H1 (cell line): ENCODE data around the gene SLC26A8. TPM values are rescaled to one million over a fixed set of nuclear protein-coding genes. Genes with fewer than 3 reads are reported as not detected.

ENCODE experiments used
- CTCF ChIA-PET: fragments of 300-600 bp; sonication (Branson Sonifier 250); formaldehyde crosslinking; loops from one replicate; lab custom pipeline; 2021; ENCODE audit not compliant: partially characterized antibody; lab: Charles Lee
- POLR2A ChIA-PET: fragments of 300-600 bp; sonication (Branson Sonifier 250); formaldehyde crosslinking; loops from one replicate; lab custom pipeline; 2021; ENCODE audit warnings: inconsistent platforms; ENCODE audit not compliant: partially characterized antibody; lab: Charles Lee
- DNase-seq, 2 experiments: peaks; one replicate each; pipeline versions ENCODE4 v3.0.0 to v3.0.0-alpha.2; 2010 to 2022; ENCODE audit warnings: low spot score in 2 of 2, low read depth in 1 of 2, mixed read lengths in 1 of 2
- FAIRE-seq: peaks from 2 replicates; lab custom pipeline; 2011; peaks lifted over from hg19 to GRCh38; lab: Jason Lieb, UNC
- H2AFZ ChIP-seq: 2 replicates; pipeline ENCODE4 v1.8.1; 2012; ENCODE audit warnings: low read length, inconsistent platforms
- H2AK5ac ChIP-seq: 2 replicates; pipeline ENCODE4 v1.6.1; 2013; ENCODE audit warnings: low read depth, low read length
- H2BK120ac ChIP-seq: replicated peaks from 2 replicates; pipeline ENCODE3; 2013; ENCODE audit warnings: low read depth, low read length, inconsistent platforms
- H2BK12ac ChIP-seq: 2 replicates; pipeline ENCODE4 v1.6.1; 2013; ENCODE audit warnings: low read depth, low read length
- H2BK15ac ChIP-seq: 2 replicates; pipeline ENCODE4 v1.6.1; 2013; ENCODE audit warnings: low read length
- H2BK20ac ChIP-seq: 2 replicates; pipeline ENCODE4 v1.6.1; 2013; ENCODE audit warnings: low read length
- H2BK5ac ChIP-seq: 2 replicates; pipeline ENCODE4 v1.6.1; 2013; ENCODE audit warnings: low read depth, low read length
- H3K14ac ChIP-seq: 2 replicates; pipeline ENCODE4 v1.6.1; 2013; ENCODE audit warnings: inconsistent platforms; ENCODE audit not compliant: insufficient read length
- H3K18ac ChIP-seq: 2 replicates; pipeline ENCODE4 v1.6.1; 2013; ENCODE audit warnings: low read length; ENCODE audit errors: extremely low read depth
- H3K23ac ChIP-seq: 2 replicates; pipeline ENCODE4 v1.6.1; 2013; ENCODE audit warnings: inconsistent platforms; ENCODE audit not compliant: insufficient read length
- H3K23me2 ChIP-seq: 2 replicates; pipeline ENCODE4 v1.6.1; 2013; ENCODE audit warnings: low read depth, low read length
- H3K27ac ChIP-seq: 2 replicates; pipeline ENCODE4 v1.6.1; 2011; ENCODE audit warnings: low read depth, low read length, inconsistent platforms
- H3K27me3 ChIP-seq, 4 experiments: replicated peaks in 1 of 4; 1 replicate in 1 of 4; 2 replicates in 3 of 4; pipeline versions ENCODE4 v1.6.1 to v1.8.1; 2011 to 2013; ENCODE audit warnings: low read length in 3 of 4, mild to moderate bottlenecking in 3 of 4, inconsistent platforms in 2 of 4, mixed read lengths in 2 of 4, moderate library complexity in 1 of 4; ENCODE audit not compliant: control insufficient read depth in 3 of 4, insufficient read depth in 3 of 4; ENCODE audit errors: extremely low read depth in 1 of 4
- H3K36me3 ChIP-seq, 4 experiments: 2 replicates each; pipeline versions ENCODE4 v1.6.1 to v1.8.1; 2011 to 2013; ENCODE audit warnings: mild to moderate bottlenecking in 4 of 4, low read length in 3 of 4, moderate library complexity in 2 of 4, control low read depth in 1 of 4, inconsistent platforms in 1 of 4; ENCODE audit not compliant: insufficient read depth in 4 of 4, control insufficient read depth in 2 of 4
- H3K4ac ChIP-seq: replicated peaks from 2 replicates; pipeline ENCODE3; 2013; ENCODE audit warnings: low read length, low read depth, mixed read lengths, inconsistent platforms; ENCODE audit not compliant: insufficient read length
- H3K4me1 ChIP-seq, 4 experiments: replicated peaks in 1 of 4; 1 replicate in 1 of 4; 2 replicates in 3 of 4; pipeline versions ENCODE4 v1.6.1 to v1.8.1; 2011 to 2013; ENCODE audit warnings: low read length in 3 of 4, inconsistent platforms in 2 of 4, mixed read lengths in 1 of 4; ENCODE audit not compliant: insufficient read depth in 4 of 4, control insufficient read depth in 3 of 4
- H3K4me2 ChIP-seq, 2 experiments: 2 replicates each; pipeline versions ENCODE4 v1.6.1 to v1.8.1; 2011 to 2013; ENCODE audit warnings: low read depth in 2 of 2, low read length in 2 of 2, control low read depth in 1 of 2, inconsistent platforms in 1 of 2, mild to moderate bottlenecking in 1 of 2; ENCODE audit not compliant: insufficient read depth in 1 of 2
- H3K4me3 ChIP-seq, 4 experiments: fragments of 200-600, 300-600 bp in 1 of 4; sonication (generic), shearing (Covaris generic), sonication (Bioruptor Twin) in 1 of 4; 2 replicates each; pipeline versions ENCODE4 v1.5.1 to v1.8.1; 2011 to 2016; ENCODE audit warnings: low read length in 4 of 4, low read depth in 3 of 4, control low read depth in 2 of 4, inconsistent platforms in 2 of 4, mild to moderate bottlenecking in 2 of 4, mixed read lengths in 1 of 4, moderate library complexity in 1 of 4; ENCODE audit not compliant: insufficient read depth in 2 of 4; ENCODE audit errors: extremely low read depth in 1 of 4
- H3K56ac ChIP-seq: replicated peaks from 2 replicates; pipeline ENCODE3; 2013; ENCODE audit warnings: low read depth, mild to moderate bottlenecking, mixed read lengths, low read length, inconsistent platforms; ENCODE audit not compliant: insufficient read length
- H3K79me1 ChIP-seq: 2 replicates; pipeline ENCODE4 v1.6.1; 2013; ENCODE audit warnings: low read depth, low read length, control low read depth
- H3K79me2 ChIP-seq, 2 experiments: 2 replicates each; pipeline versions ENCODE4 v1.6.1 to v1.8.1; 2012 to 2013; ENCODE audit warnings: low read length in 2 of 2, mild to moderate bottlenecking in 2 of 2, inconsistent platforms in 1 of 2; ENCODE audit not compliant: insufficient read depth in 2 of 2, control insufficient read depth in 1 of 2
- H3K9ac ChIP-seq, 4 experiments: replicated peaks in 1 of 4; 1 replicate in 1 of 4; 2 replicates in 3 of 4; pipeline versions ENCODE4 v1.6.1 to v1.8.1; 2011 to 2013; ENCODE audit warnings: low read depth in 3 of 4, low read length in 3 of 4, control low read depth in 2 of 4, mild to moderate bottlenecking in 2 of 4, moderate library complexity in 2 of 4, inconsistent platforms in 1 of 4; ENCODE audit errors: extremely low read depth in 1 of 4
- H3K9me3 ChIP-seq, 2 experiments: 2 replicates each; pipeline versions ENCODE4 v1.6.1 to v1.8.1; 2012 to 2013; ENCODE audit warnings: mild to moderate bottlenecking in 2 of 2, moderate library complexity in 2 of 2, control low read depth in 1 of 2, inconsistent platforms in 1 of 2, low read depth in 1 of 2, low read length in 1 of 2, mixed read lengths in 1 of 2; ENCODE audit not compliant: insufficient read depth in 2 of 2
- H4K20me1 ChIP-seq, 2 experiments: replicated peaks in 1 of 2; 2 replicates each; pipeline versions ENCODE3 to v1.8.1; 2011 to 2013; ENCODE audit warnings: inconsistent platforms in 2 of 2, low read length in 2 of 2, mild to moderate bottlenecking in 1 of 2; ENCODE audit not compliant: insufficient read depth in 2 of 2, control insufficient read depth in 1 of 2
- H4K5ac ChIP-seq: 2 replicates; pipeline ENCODE4 v1.6.1; 2013; ENCODE audit warnings: low read length, low read depth, mixed read lengths, inconsistent platforms; ENCODE audit not compliant: insufficient read length
- H4K8ac ChIP-seq: 2 replicates; pipeline ENCODE4 v1.8.0; 2013; ENCODE audit warnings: mild to moderate bottlenecking, moderate library complexity, low read length, inconsistent platforms; ENCODE audit not compliant: insufficient read depth; ENCODE audit errors: extremely low read depth
- H4K91ac ChIP-seq: replicated peaks from 2 replicates; pipeline ENCODE3; 2013; ENCODE audit warnings: low read length, mixed read lengths, inconsistent platforms; ENCODE audit not compliant: insufficient read length
- POU5F1 ChIP-seq: IDR thresholded peaks from 2 replicates; pipeline ENCODE4 v1.6.1; 2011; ENCODE audit warnings: low read depth, mild to moderate bottlenecking, low read length, moderate library complexity
- SAP30 ChIP-seq: fragments of 300-600 bp; sonication (generic); IDR thresholded peaks from 2 replicates; pipeline ENCODE4 v1.7.1; 2012; ENCODE audit warnings: low read length, moderate library complexity, mild to moderate bottlenecking, inconsistent platforms; ENCODE audit not compliant: insufficient read depth, insufficient replicate concordance
- SP1 ChIP-seq: IDR thresholded peaks from 2 replicates; pipeline ENCODE4 v1.6.1; 2011; ENCODE audit warnings: low read depth, low read length
- WGBS, 2 experiments: shearing (Covaris generic) in 1 of 2; methylation state at CpG; one replicate each; pipeline versions ENCODE4 v1.1.6 to v1.1.7; 2013 to 2015; ENCODE audit warnings: low lambda C conversion rate in 2 of 2, mixed read lengths in 2 of 2, inconsistent platforms in 1 of 2, low coverage in 1 of 2, missing lambda C conversion rate in 1 of 2; ENCODE audit not compliant: insufficient replicate concordance in 2 of 2, insufficient coverage in 1 of 2, insufficient read length in 1 of 2; ENCODE audit errors: extremely low coverage in 1 of 2, missing lambda C conversion rate in 1 of 2; 5-methylcytosine and 5-hydroxymethylcytosine counted together
- polyA plus RNA-seq, 7 experiments: library from polyadenylated mRNA; depleted of rRNA in 3 of 7; stranded (reverse) in 5 of 7; unstranded in 2 of 7; fragments of >200 nt in 5 of 7; fragments of 200-250 nt in 2 of 7; gene quantifications; 1 replicate in 5 of 7; 2 replicates in 1 of 7; 4 replicates in 1 of 7; pipeline versions ENCODE4 v1.2.1 to v1.2.3, GENCODE V29; 2011 to 2013; ENCODE audit warnings: missing spikeins in 2 of 7, mixed read lengths in 2 of 7
- total RNA-seq: library from RNA; stranded (reverse); fragmentation: NEBNext Ultra II Directional; extraction: Animal tissue kit (Norgen Biotek cat#: 25700); gene quantifications from 2 replicates; pipeline ENCODE4 v1.2.1, GENCODE V29; 2021

SLC26A8 gene
- total and polyA plus RNA-seq, 2 of the 8 experiments (the other 6 are each of a cell fraction or from before 2014, with no cell fraction given): 0.56 to 0.57 TPM

- POLR2A ChIA-PET: interaction anchor here (1.4 to 2.5 kb wide), 2 partner anchors 11 to 72 kb away, joined by 3 to 9 read pairs; partner anchors contain the start of gene MAPK14
- no peak overlapping the region for H3K4me2 ChIP-seq
Measured at GRCh38 chr6:35955521-35955920, 68.9 kb downstream of the SLC26A8 start.

More at GRCh38 chr6:35955521-35955920, 68.9 kb downstream of the SLC26A8 start:
- DNase-seq (no peak), FAIRE-seq (no peak)
- no peaks in the 10 kb centered on the region for H3K9me3 ChIP-seq
- H3K23me2 ChIP-seq: no peaks in the 10 kb centered on the region
- no peak overlapping the region for H3K9ac ChIP-seq
- no peak overlapping the region for H2BK5ac ChIP-seq
- CTCF ChIA-PET: interaction anchor here (0.6 to 3.0 kb wide), 18 partner anchors 13 to 199 kb away, joined by 3 to 12 read pairs (median 4); no protein-coding TSS in a partner anchor
- H3K27me3 ChIP-seq: no peaks in the 10 kb centered on the region
- no peak for TF ChIP-seq SP1
- no peak for TF ChIP-seq SAP30
- no peak for TF ChIP-seq POU5F1
- no peak overlapping the region; the same call in 1 of the 2 replicates for H2AFZ ChIP-seq
- no peak overlapping the region for H2BK120ac ChIP-seq
- H3K27ac ChIP-seq: no peak overlapping the region
- no peak overlapping the region for H3K18ac ChIP-seq
- H3K4me1 ChIP-seq: peaks cover 0 to 6% (median under 1%) of the 10 kb centered on the region in 4 experiments; a peak in 3 of 7 replicates
- no peak overlapping the region for H2BK15ac ChIP-seq
- no peak overlapping the region for H2AK5ac ChIP-seq
- no peak overlapping the region for H3K4me3 ChIP-seq
- no peaks in the 10 kb centered on the region for H3K36me3 ChIP-seq
- no peaks in the 10 kb centered on the region for H3K79me2 ChIP-seq
- no peak overlapping the region for H2BK12ac ChIP-seq
- no peak overlapping the region for H4K5ac ChIP-seq
- H4K20me1 ChIP-seq: no peaks in the 10 kb centered on the region
- H3K79me1 ChIP-seq: no peaks in the 10 kb centered on the region
- WGBS, 2 experiments: 94% methylated on average over 5 of the region's 5 CpGs; no CpG with 5 or more reads in 1 of the 2 experiments
- no peak overlapping the region for H3K14ac ChIP-seq
- H3K4ac ChIP-seq: no peak overlapping the region
- no peak overlapping the region for H4K91ac ChIP-seq
- no peak overlapping the region for H4K8ac ChIP-seq
- no peak overlapping the region for H3K23ac ChIP-seq
- H2BK20ac ChIP-seq: no peak overlapping the region
- no peak overlapping the region for H3K56ac ChIP-seq
